Hematopoietic multipotent progenitor cell treated with erythropoietin and hydrocortisone succinate and interleukin-3 and kit ligand, for 4 days (in vitro differentiated cells): Measurements from ENCODE around the gene FAM163A.
"Not testable (repeated sequence)": the region's sequence is repeated elsewhere in the genome, so short reads cannot be mapped to it uniquely, and the experiment has no call there.

Experiments
- DNase-seq: peaks from one replicate; pipeline ENCODE4 v3.0.0-alpha.2; 2015

FAM163A gene

DNA sequence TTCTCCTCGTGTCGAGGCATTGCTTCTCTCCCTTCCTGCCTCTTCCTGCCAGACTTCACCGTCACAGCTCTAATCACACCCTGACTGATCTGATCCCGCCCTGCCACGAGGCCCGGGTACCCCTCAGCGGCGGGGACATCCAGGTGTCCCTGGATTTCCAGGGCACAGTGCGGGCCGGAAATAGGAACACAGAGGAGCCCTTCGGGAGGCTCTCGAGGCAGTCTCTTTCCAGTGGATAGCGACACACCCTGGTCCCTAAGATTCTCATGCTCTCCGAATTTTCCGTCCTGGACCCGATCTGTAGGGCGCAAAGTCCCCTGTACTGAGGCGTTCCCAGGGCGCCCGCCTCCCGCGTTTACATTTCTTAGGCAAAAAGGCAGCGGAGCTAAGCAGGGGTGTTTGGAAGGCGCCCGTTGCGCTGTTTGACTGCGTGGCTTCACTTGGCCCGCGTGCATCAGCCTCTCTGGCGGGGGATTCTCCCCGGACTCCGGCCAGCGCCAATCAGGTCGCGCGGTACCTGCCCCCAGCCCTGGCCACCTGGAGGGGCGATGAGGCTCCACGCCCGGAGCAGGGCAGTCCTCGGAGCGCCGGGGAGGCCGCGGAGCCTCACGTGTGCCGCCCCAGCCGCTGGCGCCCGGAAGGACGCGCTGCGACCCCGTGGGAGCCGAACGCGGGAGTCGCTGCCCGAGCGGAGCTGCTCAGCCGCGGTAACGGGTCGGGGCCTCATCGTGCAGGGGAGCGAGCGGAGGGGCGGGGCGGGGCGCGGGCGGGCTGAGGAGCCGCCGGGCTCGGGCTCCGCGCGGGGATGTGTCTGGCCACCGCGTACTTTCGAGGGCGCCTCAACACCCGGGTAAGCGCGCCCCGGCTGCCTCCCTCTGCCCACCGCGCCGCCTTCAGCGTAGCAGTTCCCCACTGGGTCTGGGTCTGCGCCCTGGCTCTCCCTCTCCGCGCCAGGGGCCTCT lies at the start of gene FAM163A:
Gene FAM163A (plus strand): TSS at position 575 of the 962 bp plus-strand sequence. CDS start 69,807 bp downstream, outside the sequence.
- DNase-seq, result peak; percentile 19

DNA sequence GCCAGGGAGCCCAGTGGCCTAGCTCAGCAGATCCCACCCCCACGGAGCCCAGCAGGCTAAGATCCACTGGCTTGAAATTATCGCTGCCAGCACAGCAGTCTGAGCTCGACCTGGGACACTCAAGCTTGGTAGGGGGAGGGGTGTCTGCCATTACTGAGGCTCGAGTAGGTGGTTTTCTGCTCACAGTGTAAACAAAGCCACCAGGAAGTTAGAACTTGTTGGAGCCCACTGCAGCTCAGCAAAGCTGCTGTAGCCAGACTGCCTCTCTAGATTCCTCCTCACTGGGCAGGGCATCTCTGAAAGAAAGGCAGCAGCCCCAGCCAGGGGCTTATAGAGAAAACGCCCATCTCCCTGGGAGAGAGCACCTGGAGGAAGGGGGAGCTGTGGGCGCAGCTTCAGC lies 48.6 kb upstream of the FAM163A start:
- not testable (repeated sequence) for DNase-seq

DNA sequence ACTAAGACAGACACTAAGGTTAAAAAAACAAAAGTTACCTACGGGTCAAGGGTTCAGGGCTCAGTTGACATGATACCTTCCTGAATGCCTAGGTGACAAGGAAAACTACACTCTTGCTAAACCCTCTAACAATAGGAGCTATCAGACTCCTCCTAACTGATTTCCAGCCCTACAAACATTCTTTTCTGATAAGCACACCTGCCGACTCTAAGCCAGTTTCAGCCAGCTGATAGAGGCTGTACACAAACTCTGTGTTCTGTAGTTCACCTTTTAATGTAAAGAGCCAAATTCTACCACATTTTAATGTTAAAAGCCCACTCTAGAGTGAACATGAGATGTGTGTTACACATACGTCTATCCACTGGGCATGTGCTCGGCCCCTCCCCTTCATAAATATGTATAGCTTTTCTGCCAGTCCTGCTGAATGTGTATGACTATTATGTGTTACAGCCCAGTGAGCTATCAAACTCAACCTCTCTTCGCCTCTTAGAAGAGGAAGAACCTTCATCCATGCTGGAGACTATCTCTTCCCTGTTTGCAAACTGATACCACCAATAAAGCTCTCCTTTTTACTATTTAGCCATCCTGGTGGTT lies 40.0 kb upstream of the FAM163A start:
- DNase-seq, result no peak

DNA sequence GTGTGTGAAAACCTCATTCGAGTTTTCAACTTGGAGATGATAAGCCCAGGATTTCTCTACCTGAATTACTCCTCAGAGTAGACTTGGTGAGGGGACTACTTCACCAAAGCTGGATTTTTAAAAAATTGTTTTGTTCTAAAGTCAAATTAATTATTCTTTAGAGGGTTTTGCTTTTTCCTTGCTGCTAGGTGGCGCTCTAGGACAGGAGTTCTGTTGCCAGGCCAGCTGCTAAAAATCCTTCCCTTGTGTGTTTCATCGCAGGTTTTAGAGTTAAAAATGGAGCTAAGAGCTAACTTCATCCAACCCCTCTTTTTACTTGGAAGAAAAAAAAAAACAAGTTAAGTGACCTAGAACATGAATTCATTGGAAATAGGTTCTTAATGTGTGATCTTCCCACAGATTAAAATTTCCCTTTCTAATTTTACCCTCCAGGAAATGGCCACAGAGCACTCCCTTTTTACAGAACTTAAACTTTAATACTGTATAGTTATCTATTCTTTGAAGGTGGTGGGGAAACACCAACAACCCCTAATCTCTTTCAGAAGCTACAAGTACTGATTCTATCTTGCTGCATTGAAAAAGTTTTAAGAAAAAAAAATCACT lies 36.7 kb upstream of the FAM163A start:
- DNase-seq, result peak; percentile 82

DNA sequence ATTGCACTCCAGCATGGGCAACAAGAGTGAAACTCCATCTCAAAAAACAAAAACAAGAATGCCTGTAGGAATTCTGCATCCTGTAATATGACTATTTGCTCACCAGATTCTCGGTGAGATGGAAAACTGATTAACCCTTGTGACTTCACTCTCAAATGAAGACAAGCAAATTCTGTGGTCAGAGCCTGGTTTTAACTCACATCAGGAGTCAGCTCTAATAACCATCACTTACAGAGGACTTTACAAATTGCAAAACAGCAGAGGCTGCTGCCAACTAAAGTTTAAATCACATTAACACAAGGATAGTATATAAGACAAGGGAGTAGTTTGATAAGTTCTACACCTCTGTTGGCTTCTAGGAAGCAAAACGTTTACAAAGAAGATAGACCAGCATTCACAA lies 35.7 kb upstream of the FAM163A start:
- DNase-seq, result no peak

DNA sequence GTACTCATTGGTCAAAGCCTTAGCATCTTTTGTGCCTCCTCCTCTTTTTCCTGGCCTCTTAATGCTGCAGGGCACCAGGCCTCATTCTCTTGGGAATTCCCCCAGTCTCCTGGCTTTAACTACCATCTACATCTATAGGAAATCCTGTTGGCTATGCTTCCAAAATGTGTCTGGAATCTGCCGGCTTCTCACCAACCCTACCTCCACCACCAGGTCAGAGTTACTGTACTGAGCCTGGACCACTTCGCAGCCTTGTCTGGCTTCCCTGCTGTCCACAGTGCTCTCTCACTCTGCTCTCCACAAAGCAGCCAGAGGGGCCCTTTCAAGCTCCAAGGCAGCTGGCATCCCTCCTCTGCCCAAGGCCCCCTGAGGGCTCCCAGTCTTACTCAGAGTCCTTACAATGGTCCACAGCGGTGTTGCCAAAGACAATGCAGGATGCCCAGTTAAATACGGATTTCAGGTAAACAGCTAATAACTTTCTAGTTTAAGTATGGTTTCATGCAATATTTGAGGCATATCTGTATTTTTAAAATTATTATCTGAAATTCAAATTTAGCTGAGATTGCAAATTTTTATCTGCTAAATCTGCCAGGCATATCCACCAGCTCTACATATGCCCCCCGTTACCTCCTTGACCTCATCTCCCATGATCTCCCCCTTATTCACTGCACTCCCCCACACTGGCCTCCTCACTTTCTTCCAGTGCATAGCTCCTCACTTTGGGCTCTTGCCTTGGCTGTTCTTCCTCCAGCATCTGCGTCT lies 34.5 kb upstream of the FAM163A start:
- no peak for DNase-seq

DNA sequence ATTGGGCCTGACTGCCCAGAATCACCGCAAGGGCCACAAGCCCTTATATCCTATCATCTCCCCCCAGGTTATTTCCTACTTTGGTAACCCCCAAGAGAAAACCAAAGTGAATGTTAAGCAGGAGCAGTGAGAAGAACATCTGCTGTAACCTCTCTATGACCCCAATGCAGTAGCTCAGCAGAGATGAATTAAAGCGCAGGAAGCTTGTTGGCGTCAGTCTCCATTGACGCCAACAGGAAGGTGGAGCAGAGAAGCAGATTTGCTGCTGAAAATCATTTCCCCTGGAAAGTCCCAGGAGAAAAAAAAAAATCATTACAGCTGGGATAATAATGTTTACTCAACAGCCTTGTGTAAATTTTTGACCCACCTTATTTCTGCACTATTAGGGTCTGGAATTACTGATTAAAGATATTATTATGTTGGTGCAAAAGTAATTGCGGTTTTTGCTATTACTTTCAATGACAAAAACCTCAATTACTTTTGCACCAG lies 33.2 kb upstream of the FAM163A start:
- DNase-seq, result peak; percentile 9

DNA sequence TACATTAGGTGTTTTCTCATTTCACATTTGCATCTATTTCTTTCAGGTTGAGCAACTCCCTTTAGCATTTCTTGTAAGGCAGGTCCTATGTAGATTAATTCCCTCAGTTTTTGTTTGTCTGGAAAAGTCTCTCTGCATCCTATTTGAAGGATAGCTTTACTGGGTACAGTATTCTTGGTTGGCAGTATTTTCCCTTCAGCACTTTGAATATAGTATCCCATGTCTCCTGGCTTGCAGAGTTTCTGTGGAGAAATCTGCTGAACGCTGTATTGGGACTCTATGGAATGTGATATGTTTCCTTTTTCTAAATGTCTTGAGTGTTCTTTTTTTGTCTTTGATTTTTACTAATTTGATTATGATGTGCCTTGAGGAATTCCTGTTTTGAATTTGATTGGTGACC lies 28.9 kb upstream of the FAM163A start:
- DNase-seq, result no peak

DNA sequence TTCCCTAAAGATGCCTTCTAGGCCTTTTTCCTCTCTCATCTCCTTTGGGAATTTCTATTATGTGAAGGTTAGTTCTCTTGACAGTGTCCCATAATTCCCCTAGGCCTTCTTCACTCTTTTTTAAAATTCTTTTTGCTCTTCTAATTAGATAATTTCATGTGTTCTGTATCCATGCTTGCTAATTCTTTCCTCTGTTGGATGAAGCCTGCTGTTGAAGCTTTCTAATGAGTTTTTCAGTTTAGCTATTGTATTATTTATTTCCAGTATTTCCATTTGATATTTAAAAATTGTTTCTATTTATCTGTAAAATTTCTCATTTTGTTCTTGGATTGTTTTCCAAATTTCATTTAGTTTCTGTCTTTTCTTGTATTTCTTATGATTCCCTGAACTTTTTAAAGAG lies 28.5 kb upstream of the FAM163A start:
- DNase-seq, result no peak

DNA sequence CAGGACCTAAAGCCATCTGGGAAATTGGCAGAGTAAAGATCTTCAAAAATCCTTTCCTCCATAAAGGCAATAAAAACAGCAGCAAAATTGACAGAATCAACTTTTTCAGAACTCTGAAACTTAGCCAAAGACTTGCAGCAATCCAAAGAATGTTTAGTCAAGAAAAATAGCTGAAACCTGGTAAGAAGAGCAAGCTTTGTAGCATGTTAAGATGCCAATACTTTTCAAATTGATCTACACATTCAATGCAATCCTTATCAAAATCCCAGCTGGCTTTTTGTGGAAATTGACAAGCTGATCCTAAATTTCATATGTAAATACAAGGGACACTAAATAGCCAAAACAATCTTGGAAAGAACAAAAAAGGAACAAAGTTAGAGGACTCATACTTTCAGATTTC lies 23.8 kb upstream of the FAM163A start:
- no peak for DNase-seq

DNA sequence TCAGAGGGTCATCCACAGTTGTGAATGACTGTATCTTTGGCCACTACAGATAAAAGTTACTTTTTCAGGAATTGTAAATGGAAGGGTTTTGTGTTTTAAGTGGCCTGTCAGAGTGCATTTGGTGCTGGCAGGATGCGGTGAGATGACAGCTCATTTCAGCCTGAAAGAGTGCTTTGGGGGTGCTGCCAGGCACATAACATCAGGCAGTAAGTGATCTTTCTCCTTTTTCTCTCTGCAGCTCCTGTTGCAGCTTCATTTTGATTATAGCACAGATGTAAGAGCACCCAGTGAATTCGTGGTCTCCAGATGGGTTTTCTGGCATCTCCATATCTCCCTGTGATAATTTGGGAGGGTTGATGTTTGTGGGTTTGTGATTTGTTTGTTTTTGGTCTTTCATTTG lies 14.8 kb upstream of the FAM163A start:
- no peak for DNase-seq

DNA sequence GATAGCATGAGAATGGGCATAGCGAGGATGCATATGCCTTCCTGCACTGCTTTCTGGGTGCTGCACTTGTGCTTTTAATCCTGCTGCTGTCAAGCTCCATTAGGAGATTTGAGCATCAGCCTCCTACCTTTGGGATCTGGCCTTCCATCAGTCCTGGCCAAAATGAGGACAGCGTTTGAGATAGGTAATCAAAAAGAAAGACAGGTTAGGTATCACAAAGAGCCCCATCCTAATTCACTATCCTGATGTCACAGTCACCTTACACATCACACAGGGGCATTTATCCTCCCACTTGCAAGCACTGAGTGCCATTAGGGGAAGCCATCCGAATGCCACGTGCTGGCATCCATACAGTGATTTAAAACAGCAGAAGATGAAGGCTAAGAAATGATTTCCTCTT lies 13.2 kb upstream of the FAM163A start:
- DNase-seq, result no peak

DNA sequence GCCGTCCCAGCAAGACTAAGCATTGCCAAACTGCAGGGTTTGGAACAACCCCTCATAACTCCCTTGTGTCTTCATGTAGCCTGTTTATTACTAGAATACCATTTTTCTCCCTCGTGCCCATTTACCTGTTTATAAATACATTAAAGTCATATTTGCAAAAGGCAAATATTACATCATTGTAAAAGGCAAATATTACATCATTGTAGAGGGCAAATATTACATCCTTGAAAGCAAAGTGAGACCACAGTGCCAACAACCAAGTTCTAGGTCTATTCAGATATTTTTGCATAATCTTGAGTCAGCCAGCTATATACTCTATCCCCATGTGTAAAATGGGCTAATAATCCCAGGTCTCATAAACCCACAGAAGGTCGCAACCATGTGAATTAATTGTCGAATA lies 11.4 kb upstream of the FAM163A start:
- DNase-seq, result no peak

DNA sequence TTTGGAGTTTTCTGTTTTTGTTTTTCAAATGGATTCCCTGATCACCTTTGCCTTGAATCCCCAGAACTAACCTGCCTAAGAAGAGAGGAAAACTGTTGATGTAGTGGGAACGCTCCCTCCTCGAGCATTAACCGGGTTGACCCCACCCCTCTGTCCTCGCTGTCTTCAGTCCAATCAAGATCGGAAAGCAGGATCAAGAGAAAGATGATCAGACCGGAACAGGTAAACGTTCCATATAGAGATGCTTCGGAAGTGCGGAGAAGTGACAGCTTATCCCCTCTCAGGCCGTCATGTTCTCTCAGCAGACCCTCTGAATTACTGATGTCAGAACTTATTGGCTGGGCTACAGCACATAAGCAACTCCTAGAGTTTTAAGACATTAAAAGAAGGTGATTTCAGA lies 800 bp upstream of the FAM163A start:
- no peak for DNase-seq

DNA sequence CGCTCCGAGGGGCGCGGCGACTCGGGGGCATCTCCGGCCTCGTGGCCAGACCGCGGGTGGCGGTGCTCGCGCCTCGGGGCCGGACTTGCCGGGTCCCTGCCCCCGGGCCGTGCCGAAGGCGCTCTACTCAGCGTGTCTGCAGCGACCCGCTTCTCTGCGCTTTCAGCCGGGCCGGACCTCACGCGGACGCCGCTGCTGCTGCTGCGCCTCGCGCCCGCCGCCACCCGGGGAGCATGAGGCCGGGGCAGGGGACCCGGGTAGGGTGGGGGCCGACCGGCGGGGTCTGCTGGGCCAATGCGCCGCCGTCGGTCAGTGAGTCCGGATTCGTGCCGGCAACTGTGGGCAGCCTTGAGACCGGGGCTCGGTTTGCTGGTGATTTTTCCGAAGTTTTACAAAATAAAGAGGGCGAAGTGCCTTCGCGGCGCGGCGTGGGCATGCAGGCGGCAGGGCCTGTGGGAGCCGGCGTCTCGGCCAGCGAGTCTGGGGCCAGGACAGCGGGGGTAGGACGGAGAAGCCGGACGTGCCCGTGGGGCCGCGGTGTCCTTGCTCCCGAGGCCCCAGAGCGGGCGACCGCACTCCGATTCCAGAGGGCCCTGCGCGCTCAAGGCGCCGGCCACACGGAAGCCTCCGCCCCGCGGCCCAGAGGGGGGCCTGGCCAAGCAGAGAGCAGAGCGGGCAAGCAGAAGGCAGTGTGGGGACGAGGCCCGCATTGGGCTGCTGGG lies 749 bp downstream of the FAM163A start:
- peak; percentile 7 for DNase-seq

DNA sequence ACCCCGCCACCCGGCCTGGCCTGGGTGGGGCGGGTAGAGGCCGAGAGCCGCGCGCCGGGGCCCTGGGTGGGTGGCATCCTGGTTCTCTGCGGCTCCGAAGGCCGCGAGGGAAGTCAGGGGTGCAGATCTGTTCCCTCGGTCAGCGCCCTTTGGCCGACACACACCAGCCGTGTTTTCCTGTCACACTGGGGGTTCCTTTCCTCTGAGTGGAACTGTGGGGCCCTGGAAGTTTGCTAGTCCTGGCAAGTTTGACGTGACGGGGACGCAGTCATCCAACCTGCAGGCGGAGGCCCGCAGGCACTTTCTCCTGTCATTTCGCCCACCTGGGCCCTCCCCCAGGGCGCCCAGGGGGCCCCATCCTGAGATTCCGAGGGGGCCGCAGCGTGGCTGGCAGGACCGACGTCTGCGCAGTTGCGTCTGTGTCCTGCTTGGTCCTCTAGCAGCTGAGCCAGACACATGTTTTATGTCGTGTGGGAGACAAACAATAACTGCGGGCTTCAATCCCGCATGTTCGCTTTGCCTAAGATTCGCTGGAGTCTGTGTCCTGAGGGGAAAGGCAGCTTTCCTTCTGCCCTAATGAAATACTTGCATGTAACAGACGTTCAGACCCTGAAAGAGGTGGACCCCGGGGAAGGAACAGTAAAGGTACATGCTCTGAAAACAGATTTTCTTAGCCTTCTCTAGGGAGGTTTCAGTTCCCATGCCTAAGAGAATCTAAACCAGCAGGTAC lies 1.5 kb downstream of the FAM163A start:
- no peak for DNase-seq

DNA sequence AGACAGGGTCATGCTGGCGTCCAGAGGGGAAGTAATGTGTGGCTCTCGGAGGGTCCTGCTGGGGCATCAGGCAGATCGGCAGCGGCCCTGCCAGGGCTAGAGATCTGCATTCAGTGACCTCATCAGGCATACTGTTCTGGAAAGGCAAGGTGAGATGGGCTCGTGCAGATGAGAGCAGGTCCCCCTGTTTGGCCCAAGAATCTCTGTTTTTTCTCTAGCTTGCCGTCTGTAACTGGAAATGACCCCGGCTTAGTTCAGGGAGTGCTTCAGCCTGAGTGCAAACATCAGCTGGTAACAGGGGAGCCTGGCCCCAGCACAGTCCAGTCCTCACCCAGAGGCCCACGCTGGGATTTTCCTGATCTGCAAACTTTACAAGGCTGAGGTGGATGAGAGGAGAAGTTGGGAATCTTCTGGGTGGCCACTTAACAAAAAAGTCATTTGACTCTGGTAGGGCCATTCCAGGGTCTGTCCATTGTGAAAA lies 2.1 kb downstream of the FAM163A start:
- DNase-seq, result no peak

DNA sequence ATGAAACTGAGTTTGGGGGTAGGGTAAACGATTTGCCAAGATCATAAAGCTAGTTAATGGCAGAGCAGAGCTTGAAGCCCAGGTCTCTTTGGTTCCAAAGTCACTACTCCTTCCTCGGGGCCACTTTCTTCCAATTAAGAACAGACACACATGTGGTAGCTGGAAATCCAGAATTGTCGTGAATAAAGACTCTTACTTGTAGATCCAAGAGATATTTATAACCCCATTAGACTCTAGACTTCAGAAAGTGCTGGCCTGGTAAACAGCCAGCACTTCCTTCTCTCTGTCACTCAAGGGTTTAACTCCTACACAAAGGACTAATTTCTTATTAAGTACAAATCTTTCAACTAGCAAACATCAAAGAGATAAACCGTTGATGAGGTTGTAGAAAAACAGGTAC lies 2.7 kb downstream of the FAM163A start:
- DNase-seq, result no peak

DNA sequence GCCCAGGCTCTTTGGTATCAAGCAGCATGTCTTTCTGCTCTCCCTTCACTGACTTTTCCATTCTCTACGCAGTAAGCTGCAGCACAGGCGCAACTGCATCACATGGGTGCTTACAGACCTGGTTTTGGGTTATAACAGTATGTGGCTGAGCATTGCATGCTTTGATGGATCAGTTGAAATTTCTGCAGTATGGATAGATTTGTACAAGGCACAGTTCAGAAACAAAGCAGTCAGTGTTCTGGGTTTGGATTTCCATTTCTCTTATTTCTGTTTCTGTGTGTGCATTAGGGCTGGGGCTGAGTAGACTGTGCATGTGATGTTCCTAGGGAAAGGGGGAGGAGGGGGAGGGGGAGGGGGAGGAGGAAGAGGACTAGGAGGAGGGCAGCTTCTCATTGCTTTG lies 4.5 kb downstream of the FAM163A start:
- DNase-seq, result no peak

DNA sequence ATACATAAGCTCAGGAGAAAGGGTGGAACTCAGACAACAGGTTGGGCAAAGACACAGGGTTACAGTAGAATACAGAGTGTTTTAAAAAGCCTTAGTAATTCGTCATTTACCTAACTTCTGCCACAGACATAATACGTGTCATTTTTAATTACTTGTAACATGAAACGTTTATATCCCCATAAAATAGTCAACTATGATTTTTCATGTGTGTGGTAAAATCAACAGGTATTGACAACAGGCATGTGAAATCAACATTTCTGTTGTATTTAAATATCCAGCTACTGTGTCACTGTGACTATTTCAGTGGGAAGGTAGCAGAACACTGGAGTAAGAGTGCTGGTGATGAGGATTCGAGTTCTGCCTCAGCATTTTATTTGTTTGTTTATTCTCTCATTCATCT lies 5.7 kb downstream of the FAM163A start:
- no peak for DNase-seq

DNA sequence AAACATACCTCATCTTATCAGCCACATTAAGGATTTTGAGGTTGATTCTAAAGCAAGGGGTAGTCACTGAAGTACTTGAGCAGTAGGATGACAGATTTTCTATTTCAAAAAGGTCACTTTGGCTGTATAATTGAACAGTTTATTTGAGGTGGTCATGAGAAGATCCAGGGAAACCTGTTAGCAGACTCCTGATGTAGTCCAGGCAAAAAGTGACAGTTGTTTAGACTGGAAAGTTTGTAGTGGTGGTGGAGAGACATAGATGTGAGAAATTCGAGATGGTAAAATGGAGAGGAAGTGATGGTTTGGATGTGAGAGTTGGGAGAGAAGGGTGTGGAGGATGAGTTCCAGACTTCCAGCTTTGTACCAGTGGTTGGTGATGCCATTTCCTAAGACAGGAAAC lies 7.5 kb downstream of the FAM163A start:
- no peak for DNase-seq

DNA sequence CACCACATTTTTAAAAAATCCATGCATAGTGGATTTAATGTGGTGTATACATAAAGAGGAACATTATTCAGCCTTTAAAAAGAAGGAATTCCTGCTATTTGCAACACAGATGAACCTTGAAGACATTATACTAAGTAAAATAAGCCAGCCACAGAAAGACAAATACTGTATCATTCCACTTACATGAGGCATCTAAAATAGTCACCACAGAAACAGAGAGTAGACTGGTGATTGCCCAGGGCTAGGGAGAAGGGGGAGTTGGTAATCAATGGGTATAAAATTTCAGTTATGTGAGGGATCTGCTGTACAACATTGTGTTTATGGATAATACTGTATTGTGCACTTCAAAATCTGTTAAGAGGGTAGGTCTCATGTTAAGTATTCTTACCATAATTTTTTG lies 10.0 kb downstream of the FAM163A start:
- no peak for DNase-seq
